Muscle layer of duodenum (tissue), 2 donors: Measurements from ENCODE around the gene ECM2.
"Not testable (repeated sequence)": the region's sequence is repeated elsewhere in the genome, so short reads cannot be mapped to it uniquely, and the experiment has no call there.

Experiments used
- H3K27ac ChIP-seq: one replicate; pipeline ENCODE4 v1.7.0; 2013; ENCODE audit warnings: mild to moderate bottlenecking, low read length
- H3K27me3 ChIP-seq: one replicate; pipeline ENCODE4 v1.7.0; 2013; ENCODE audit warnings: low read depth, mild to moderate bottlenecking, control low read depth, low read length
- H3K36me3 ChIP-seq, 2 donors: one replicate each; pipeline ENCODE4 v1.7.0; 2013; ENCODE audit warnings: low read length in 2 of 2, control low read depth in 1 of 2, mild to moderate bottlenecking in 1 of 2; ENCODE audit not compliant: insufficient read depth in 2 of 2, control insufficient read depth in 1 of 2
- H3K4me1 ChIP-seq, 2 donors: one replicate each; pipeline ENCODE4 v1.7.0; 2013; ENCODE audit warnings: low read length in 2 of 2, mild to moderate bottlenecking in 2 of 2, control low read depth in 1 of 2, moderate library complexity in 1 of 2; ENCODE audit not compliant: insufficient read depth in 2 of 2, control insufficient read depth in 1 of 2
- H3K4me3 ChIP-seq, 2 donors: one replicate each; pipeline ENCODE4 v1.7.0; 2013; ENCODE audit warnings: low read length in 2 of 2, low read depth in 1 of 2, mild to moderate bottlenecking in 1 of 2
- H3K9me3 ChIP-seq, 2 donors: one replicate each; pipeline ENCODE4 v1.7.0; 2013; ENCODE audit warnings: low read length in 2 of 2, control low read depth in 1 of 2, mild to moderate bottlenecking in 1 of 2; ENCODE audit not compliant: control insufficient read depth in 1 of 2
- donor health status: healthy.

The ECM2 gene

DNA sequence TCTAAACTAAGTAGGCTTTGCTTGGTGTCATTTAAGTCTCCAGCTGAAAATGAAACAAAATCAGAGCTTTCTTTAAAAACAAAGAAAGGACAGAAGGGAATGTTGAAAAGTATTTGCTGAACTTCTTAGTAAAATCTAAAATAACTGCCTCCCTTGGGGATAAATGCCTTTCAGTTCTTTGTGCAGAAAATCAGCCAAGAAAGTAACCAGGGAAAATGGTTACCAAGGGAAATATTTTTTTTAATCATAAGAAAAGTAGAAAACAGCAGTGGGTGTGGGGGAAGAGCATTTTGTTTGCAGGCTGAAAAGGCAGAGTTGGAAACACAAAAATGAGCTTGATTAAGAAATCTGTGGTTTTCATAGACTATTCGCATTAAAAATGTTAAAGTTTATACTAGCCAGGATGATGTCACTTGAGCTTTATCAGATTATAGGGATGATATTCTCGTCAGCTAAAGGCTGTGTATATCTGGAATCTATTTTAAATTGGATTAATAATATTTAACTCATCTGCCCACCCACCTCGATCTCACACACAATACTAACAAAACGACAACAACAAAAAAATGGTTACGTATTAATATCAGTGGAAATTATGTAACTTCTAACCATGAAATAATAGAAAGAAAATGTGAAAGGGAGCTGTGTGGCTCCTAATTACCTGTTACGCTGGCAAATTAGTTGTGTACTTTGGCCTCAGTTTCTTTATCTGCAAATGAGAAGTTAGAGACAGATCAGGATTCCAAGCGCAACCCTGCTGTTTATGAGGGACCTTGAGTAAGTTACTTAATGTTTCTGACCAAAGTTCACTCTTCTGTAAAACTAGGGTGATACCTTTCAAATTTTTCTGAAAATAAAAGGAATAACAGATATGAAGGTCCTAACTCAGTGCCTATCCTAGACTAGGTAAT, at the start of gene ECM2:
Gene ECM2 (minus strand): TSS at position 51 of the 911 bp plus-strand sequence. CDS start 13,124 bp downstream, outside the sequence.
- Histone ChIP-seq H3K27ac (peak within 1 kb of the TSS; percentile 76), H3K36me3 (no peaks in the 10 kb centered on the region), H3K9me3 (peaks cover 0 to 3% of the 10 kb centered on the region in 2 donors), H3K4me3 (peak within 1 kb of the TSS; percentile 42 to 63), H3K27me3 (no peaks in the 10 kb centered on the region), H3K4me1 (no peaks in the 10 kb centered on the region)

- no peaks in the 10 kb centered on the region for H3K9me3 ChIP-seq
- H3K27ac ChIP-seq: no peak overlapping the region
- H3K27me3 ChIP-seq: no peaks in the 10 kb centered on the region
- peaks cover 0 to 6% of the 10 kb centered on the region in 2 donors for H3K4me1 ChIP-seq
- H3K36me3 ChIP-seq: no peaks in the 10 kb centered on the region
- H3K4me3 ChIP-seq: no peak overlapping the region
These were observed 40.4 kb upstream of the ECM2 start for GRCh38 chr9:92576175-92576574.

GRCh38 chr9:92573612-92574011, 37.8 kb upstream of the ECM2 start:
- H3K27ac ChIP-seq, H3K27me3 ChIP-seq, H3K36me3 ChIP-seq, H3K4me1 ChIP-seq, H3K9me3 ChIP-seq, H3K4me3 ChIP-seq: not testable (repeated sequence)

- not testable (repeated sequence) for H3K4me3 ChIP-seq, H3K27me3 ChIP-seq, H3K27ac ChIP-seq, H3K36me3 ChIP-seq, H3K9me3 ChIP-seq, H3K4me1 ChIP-seq
These were observed 36.1 kb upstream of the ECM2 start for GRCh38 chr9:92571871-92572270.

DNA sequence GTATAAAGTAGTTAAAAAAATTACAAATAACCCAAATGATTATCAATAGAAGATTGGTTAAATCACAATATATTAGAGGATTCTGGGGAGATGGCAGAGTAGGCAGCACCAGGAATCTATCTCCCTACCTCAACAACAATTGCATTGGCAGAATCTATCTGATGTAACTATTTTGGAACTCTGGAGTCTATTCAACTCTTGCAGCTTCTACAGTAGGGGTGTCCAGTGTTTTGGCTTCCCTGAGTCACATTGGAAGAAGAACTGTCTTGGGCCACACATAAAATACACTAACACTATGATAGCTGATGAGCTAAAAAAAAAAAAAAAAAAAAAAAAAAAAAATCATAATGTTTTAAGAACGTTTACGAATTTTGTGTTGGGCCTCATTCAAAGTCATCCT, 29.2 kb upstream of the ECM2 start:
- no peaks in the 10 kb centered on the region for H3K36me3 ChIP-seq
- H3K4me1 ChIP-seq: peaks cover 0 to 7% of the 10 kb centered on the region in 2 donors
- H3K27me3 ChIP-seq: no peaks in the 10 kb centered on the region
- H3K27ac ChIP-seq: no peak overlapping the region
- H3K9me3 ChIP-seq: peaks cover 0 to 5% of the 10 kb centered on the region in 2 donors
- no peak overlapping the region for H3K4me3 ChIP-seq

GRCh38 chr9:92564504-92564903, 28.7 kb upstream of the ECM2 start:
- H3K36me3 ChIP-seq: no peaks in the 10 kb centered on the region
- H3K9me3 ChIP-seq: peaks cover 0 to 5% of the 10 kb centered on the region in 2 donors
- no peaks in the 10 kb centered on the region for H3K27me3 ChIP-seq
- H3K4me1 ChIP-seq: peaks cover 0 to 7% of the 10 kb centered on the region in 2 donors
- H3K4me3 ChIP-seq: no peak overlapping the region
- no peak overlapping the region for H3K27ac ChIP-seq

DNA sequence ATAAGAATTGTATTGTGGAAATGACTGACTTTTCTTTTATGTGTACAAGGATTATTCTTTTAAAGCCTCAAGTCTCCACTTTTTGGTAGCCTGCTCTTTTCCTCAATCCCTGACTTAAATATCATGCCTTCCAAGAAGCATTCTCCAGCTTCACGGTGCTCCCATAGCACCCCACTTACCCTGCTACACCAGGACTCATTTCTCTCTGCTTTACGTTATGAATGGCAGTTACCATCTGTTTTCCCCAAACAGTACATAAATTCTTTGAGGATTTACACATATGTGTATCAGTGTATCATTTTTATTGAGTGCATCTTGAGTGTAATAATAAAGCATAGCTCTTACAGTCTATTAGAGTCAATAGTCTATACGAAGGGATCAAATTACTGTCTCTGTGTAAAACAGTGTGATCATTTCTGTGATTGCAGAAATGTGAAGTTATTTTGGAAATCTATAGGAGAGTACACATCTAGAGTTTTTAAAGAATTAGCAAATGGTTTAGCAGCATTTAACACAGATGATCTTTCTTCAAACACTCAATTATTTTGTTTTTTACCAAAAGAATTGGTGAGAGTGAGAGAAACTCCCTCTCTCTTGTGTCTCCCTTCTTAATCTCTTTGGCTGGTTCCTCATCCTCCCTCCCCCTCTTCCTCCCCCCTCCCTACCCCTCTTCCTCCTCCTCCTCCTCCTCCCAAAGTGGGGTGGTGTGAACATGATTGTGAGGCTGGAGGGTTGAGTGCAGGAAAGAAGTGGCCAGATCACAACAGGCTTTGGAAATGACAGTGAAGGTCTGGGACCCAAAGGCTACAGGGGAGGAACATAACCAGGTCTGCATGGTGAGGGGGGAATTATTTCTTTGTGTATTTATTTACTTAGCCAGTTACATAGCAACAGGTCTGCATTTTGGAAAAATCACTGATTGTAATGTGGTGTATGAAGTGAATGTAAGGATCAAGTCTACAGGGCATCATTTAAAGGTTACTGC, 27.6 kb upstream of the ECM2 start:
- H3K27me3 ChIP-seq: no peaks in the 10 kb centered on the region
- H3K36me3 ChIP-seq: no peaks in the 10 kb centered on the region
- peaks cover 0 to 7% of the 10 kb centered on the region in 2 donors for H3K4me1 ChIP-seq
- H3K4me3 ChIP-seq: no peak overlapping the region
- no peak overlapping the region for H3K27ac ChIP-seq
- peaks cover 0 to 5% of the 10 kb centered on the region in 2 donors for H3K9me3 ChIP-seq

GRCh38 chr9:92562461-92562967, 26.7 kb upstream of the ECM2 start:
- no peak overlapping the region for H3K4me3 ChIP-seq
- H3K36me3 ChIP-seq: no peaks in the 10 kb centered on the region
- H3K27me3 ChIP-seq: no peaks in the 10 kb centered on the region
- no peak overlapping the region for H3K27ac ChIP-seq
- peaks cover 0 to 7% of the 10 kb centered on the region in 2 donors for H3K4me1 ChIP-seq
- H3K9me3 ChIP-seq: peaks cover 0 to 5% of the 10 kb centered on the region in 2 donors

DNA sequence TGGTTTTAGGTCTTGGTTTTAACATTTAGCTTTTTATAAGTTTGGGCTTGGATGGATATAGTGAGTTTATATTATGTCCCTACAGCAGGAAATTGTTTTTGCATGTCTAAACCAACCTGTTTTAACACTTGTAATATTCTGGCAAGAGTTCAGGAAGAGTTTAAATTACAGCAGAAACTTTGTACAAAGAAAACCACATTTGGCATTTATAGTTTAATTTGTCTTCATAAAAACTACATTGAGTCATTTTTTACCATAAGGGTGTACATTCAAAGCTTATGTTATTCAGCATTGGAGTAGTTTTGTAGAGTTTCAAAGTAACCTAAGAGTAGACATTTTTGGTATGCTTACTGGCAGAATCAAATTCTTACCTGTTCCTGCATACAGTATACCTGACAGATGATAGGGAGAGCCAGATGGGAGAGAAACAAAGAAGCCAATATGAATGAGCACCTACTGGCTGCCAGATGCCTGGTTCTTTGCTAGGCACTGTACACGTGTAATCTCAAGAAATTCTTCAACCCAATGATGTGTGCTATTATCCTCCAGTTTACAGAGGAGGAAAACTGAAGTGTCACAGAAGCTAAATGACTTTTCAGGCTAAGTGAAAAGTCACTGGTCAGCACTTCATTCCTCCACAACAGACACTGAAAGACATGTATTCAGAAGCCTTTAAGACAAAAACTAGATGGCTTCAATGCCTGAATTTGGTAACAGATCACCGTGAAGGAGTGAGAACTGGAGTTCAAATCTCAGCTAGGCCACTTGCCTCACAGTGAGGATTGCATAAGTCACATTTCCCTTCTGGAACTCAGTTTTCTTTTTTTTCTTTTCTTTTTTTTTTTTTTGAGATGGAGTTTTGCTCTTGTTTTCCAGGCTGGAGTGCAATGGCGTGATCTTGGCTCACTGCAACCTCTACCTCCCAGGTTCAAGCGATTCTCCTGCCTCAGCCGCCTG, 25.9 kb upstream of the ECM2 start:
- Histone ChIP-seq H3K4me3 (no peak overlapping the region), H3K9me3 (peaks cover 0 to 3% of the 10 kb centered on the region in 2 donors), H3K27ac (no peak overlapping the region), H3K27me3 (no peaks in the 10 kb centered on the region), H3K4me1 (peaks cover 0 to 7% of the 10 kb centered on the region in 2 donors), H3K36me3 (no peaks in the 10 kb centered on the region)

- Histone ChIP-seq H3K4me3 (no peak overlapping the region), H3K27me3 (no peaks in the 10 kb centered on the region), H3K27ac (no peak overlapping the region), H3K4me1 (peaks cover 0 to 3% of the 10 kb centered on the region in 2 donors), H3K9me3 (no peaks in the 10 kb centered on the region), H3K36me3 (no peaks in the 10 kb centered on the region)
These were observed 23.0 kb upstream of the ECM2 start for GRCh38 chr9:92558612-92559374.
